GM12878 (cell line): ENCODE measurements around the gene PMPCA. TPM values are rescaled to one million over a fixed set of nuclear protein-coding genes. Genes with fewer than 3 reads are reported as not detected.

ENCODE experiments used
- ATAC-seq: fragments of 200-7000 bp; cut with Tn5 transposase; 3 replicates; pipeline ENCODE4 v1.9.1; 2020; ENCODE audit warnings: mild to moderate bottlenecking, moderate library complexity
- BruUV-seq: library from RNA; stranded (reverse); fragments of 400-500 nt; replicated peaks from 2 replicates; lab custom pipeline; 2021; lab: Mats Ljungman, UMichigan
- CTCF ChIA-PET: fragments of 300-600 bp; sonication (Branson Sonifier 250); formaldehyde crosslinking; extraction: SDS; loops from one replicate; lab custom pipeline; 2021; ENCODE audit warnings: inconsistent platforms; lab: Yijun Ruan, JAX
- POLR2A ChIA-PET: fragments of 350-600 bp; formaldehyde crosslinking; extraction: SDS; loops from one replicate; lab custom pipeline; 2021; ENCODE audit warnings: inconsistent platforms; lab: Charles Lee
- RAD21 ChIA-PET: fragments of 300-600 bp; sonication (Branson Sonifier 250); formaldehyde crosslinking; loops from one replicate; lab custom pipeline; 2023; ENCODE audit warnings: antibody characterized with exemption; ENCODE audit not compliant: unreplicated experiment; lab: Charles Lee
- SMC1A ChIA-PET: fragments of 300-600 bp; sonication (Branson Sonifier 250); formaldehyde crosslinking; loops from one replicate; lab custom pipeline; 2023; ENCODE audit not compliant: unreplicated experiment, uncharacterized antibody; lab: Charles Lee
- DNase-seq: peaks from one replicate; pipeline ENCODE4 v3.0.0-alpha.2; 2011; ENCODE audit warnings: low read depth, low spot score
- FAIRE-seq: peaks from 3 replicates; lab custom pipeline; 2011; peaks lifted over from hg19 to GRCh38; lab: Jason Lieb, UNC
- H2AFZ ChIP-seq: 2 replicates; pipeline ENCODE4 v1.6.0; 2011; ENCODE audit warnings: low read depth, low read length, control low read depth; ENCODE audit not compliant: control insufficient read depth
- H3K27ac ChIP-seq: 2 replicates; pipeline ENCODE4 v1.5.1; 2011; ENCODE audit warnings: control low read depth; ENCODE audit not compliant: control insufficient read depth, insufficient read depth
- H3K27me3 ChIP-seq, 2 experiments: replicated peaks in 1 of 2; 2 replicates each; pipeline versions ENCODE4 v1.6.0 to v1.6.1; 2011; ENCODE audit warnings: low read length in 1 of 2; ENCODE audit not compliant: control insufficient read depth in 2 of 2, insufficient read depth in 2 of 2
- H3K36me3 ChIP-seq, 2 experiments: 2 replicates each; pipeline ENCODE4 v1.5.1; 2011; ENCODE audit warnings: low read length in 1 of 2; ENCODE audit not compliant: control insufficient read depth in 2 of 2, insufficient read depth in 2 of 2
- H3K4me1 ChIP-seq: 2 replicates; pipeline ENCODE4 v1.6.1; 2011; ENCODE audit warnings: mild to moderate bottlenecking, low read length, moderate library complexity, mixed read lengths; ENCODE audit not compliant: control insufficient read depth, insufficient read depth
- H3K4me2 ChIP-seq: 2 replicates; pipeline ENCODE4 v1.6.0; 2011; ENCODE audit warnings: control low read depth; ENCODE audit not compliant: control insufficient read depth, insufficient read depth
- H3K4me3 ChIP-seq: fragments of 200-600 bp; sonication (generic); 2 replicates; pipeline ENCODE4 v1.5.1; 2016
- H3K79me2 ChIP-seq: 2 replicates; pipeline ENCODE4 v1.6.0; 2011; ENCODE audit warnings: low read length; ENCODE audit not compliant: control insufficient read depth, insufficient read depth
- H3K9ac ChIP-seq: 2 replicates; pipeline ENCODE4 v1.8.0; 2011; ENCODE audit warnings: low read length, control low read depth, mixed read lengths; ENCODE audit not compliant: control insufficient read depth, insufficient read depth
- H3K9me3 ChIP-seq: replicated peaks from 3 replicates; pipeline ENCODE4 v1.5.1; 2011; ENCODE audit warnings: mild to moderate bottlenecking, low read length; ENCODE audit not compliant: control insufficient read depth, insufficient read depth
- H4K20me1 ChIP-seq: 2 replicates; pipeline ENCODE4 v1.6.0; 2011; ENCODE audit not compliant: control insufficient read depth, insufficient read depth
- BRCA1 ChIP-seq: IDR thresholded peaks from 2 replicates; pipeline ENCODE4 v1.6.1; 2011; ENCODE audit warnings: low read depth, low read length, improper control_type of control experiment
- EED ChIP-seq: sonication (generic); IDR thresholded peaks from 2 replicates; pipeline ENCODE4 v1.6.1; 2016; ENCODE audit warnings: antibody characterized with exemption, low read depth
- MEF2A ChIP-seq: IDR thresholded peaks from 2 replicates; pipeline ENCODE4 v1.6.1; 2011; ENCODE audit warnings: low read depth, mild to moderate bottlenecking, low read length, moderate library complexity; ENCODE audit not compliant: insufficient read depth
- NBN ChIP-seq: fragments of 450-650 bp; IDR thresholded peaks from 2 replicates; pipeline ENCODE4 v1.6.1; 2016
- PKNOX1 ChIP-seq: fragments of 450-650 bp; IDR thresholded peaks from 2 replicates; pipeline ENCODE4 v1.6.1; 2016; ENCODE audit warnings: mild to moderate bottlenecking
- PRDM15 ChIP-seq: fragments of 450-650 bp; formaldehyde crosslinking; IDR thresholded peaks from 2 replicates; pipeline ENCODE4 v1.4.0; 2020; ENCODE audit warnings: mild to moderate bottlenecking, moderate library complexity
- RELA ChIP-seq: fragments of 450-650 bp; IDR thresholded peaks from 2 replicates; pipeline ENCODE4 v1.8.0; 2014; ENCODE audit warnings: borderline replicate concordance; ENCODE audit not compliant: partially characterized antibody
- RUNX3 ChIP-seq: IDR thresholded peaks from 2 replicates; pipeline ENCODE4 v1.6.1; 2012; ENCODE audit warnings: low read length, inconsistent platforms
- STAT3 ChIP-seq: IDR thresholded peaks from 2 replicates; pipeline ENCODE4 v1.6.1; 2011; ENCODE audit warnings: low read depth, low read length, improper control_type of control experiment
- SUZ12 ChIP-seq: fragments of 200-600 bp; sonication (generic); IDR thresholded peaks from one replicate; pipeline ENCODE4 v1.6.1; 2018; ENCODE audit warnings: antibody characterized with exemption, mild to moderate bottlenecking; ENCODE audit not compliant: unreplicated experiment
- TAF1 ChIP-seq: IDR thresholded peaks from 2 replicates; pipeline ENCODE4 v1.6.1; 2011; ENCODE audit warnings: mild to moderate bottlenecking, low read depth, low read length, borderline replicate concordance
- ZNF24 ChIP-seq: fragments of 450-650 bp; IDR thresholded peaks from 2 replicates; pipeline ENCODE4 v1.6.1; 2017; ENCODE audit warnings: antibody characterized with exemption, mild to moderate bottlenecking
- ZSCAN29 ChIP-seq: fragments of 450-650 bp; IDR thresholded peaks from 2 replicates; pipeline ENCODE4 v1.6.1; 2017; ENCODE audit warnings: mild to moderate bottlenecking, moderate library complexity
- WGBS: methylation state at CpG from one replicate; pipeline ENCODE4 v1.1.6; 2016; ENCODE audit warnings: low lambda C conversion rate; ENCODE audit not compliant: insufficient replicate concordance, insufficient coverage; ENCODE audit errors: missing lambda C conversion rate; 5-methylcytosine and 5-hydroxymethylcytosine counted together
- in situ Hi-C: fragments of 300-500 bp; cut with MboI; formaldehyde crosslinking; loops from 9 replicates; pipeline ENCODE4 v1.14.3; 2018; ENCODE audit warnings: mixed read lengths
- intact Hi-C: fragments of 100-400 bp; cut with micrococcal nuclease; formaldehyde crosslinking; loops from one replicate; pipeline ENCODE4 v1.14.2; 2022; ENCODE audit not compliant: unreplicated experiment
- polyA plus RNA-seq, 11 experiments: library from polyadenylated mRNA; depleted of rRNA in 4 of 11; unstranded in 6 of 11; stranded (reverse) in 5 of 11; fragments of >200 nt; fragmentation: Nextera tagmentation in 4 of 11; fragmentation: Illumina TruSeq in 1 of 11; extraction: Ambion mirVana in 4 of 11; extraction: Trizol in 1 of 11; gene quantifications; 1 replicate in 1 of 11; 2 replicates in 10 of 11; pipeline versions ENCODE4 v1.2.1 to v1.2.3, GENCODE V29; 2011 to 2016; ENCODE audit warnings: inconsistent platforms in 2 of 11, missing spikeins in 2 of 11, low read depth in 1 of 11
- total RNA-seq, 4 experiments: library from RNA; depleted of rRNA in 3 of 4; stranded (reverse); fragments of >200 nt in 3 of 4; fragmentation: Illumina TruSeq in 1 of 4; extraction: Trizol in 1 of 4; gene quantifications; 2 replicates each; pipeline versions ENCODE4 v1.2.1 to v1.2.3, GENCODE V29; 2013 to 2021
- TF ChIP-seq, protein P1 (sequence below): fragments of 150-350 bp; IDR thresholded peaks from 2 replicates; pipeline ENCODE4 v1.6.1; 2014; ENCODE audit warnings: mild to moderate bottlenecking, low read depth, low read length

Gene PMPCA
- total and polyA plus RNA-seq, 10 of the 15 experiments (the other 5 are each of a cell fraction or from before 2014, with no cell fraction given): 8.1 to 137 (median 75.7) TPM

DNA sequence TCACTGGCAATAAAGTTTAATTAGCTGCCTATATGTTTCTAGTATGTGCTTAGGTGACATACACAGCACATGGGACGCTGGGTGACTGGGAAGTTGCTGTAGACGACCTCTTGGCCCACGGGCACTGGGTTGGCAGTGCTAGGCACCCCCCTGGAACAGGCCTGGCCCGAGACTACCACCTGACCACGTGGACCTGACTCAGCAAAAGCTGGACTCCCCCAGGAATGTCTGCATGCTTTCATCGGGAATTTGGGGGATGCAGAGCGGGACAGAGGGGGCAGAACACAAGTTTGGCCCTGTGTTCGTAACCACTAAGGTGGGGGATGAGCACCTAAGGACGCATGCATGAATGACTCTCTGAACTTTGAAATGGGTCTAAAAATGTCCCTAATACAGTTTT lies 45.8 kb downstream of the PMPCA start:
- CTCF ChIA-PET: no interaction called here
- Histone ChIP-seq H3K36me3 (peaks cover 35 to 43% of the 10 kb centered on the region in 2 experiments), H2AFZ (no peak overlapping the region), H3K4me2 (no peak overlapping the region), H3K9me3 (no peaks in the 10 kb centered on the region), H4K20me1 (no peaks in the 10 kb centered on the region), H3K27me3 (no peaks in the 10 kb centered on the region), H3K4me3 (no peak overlapping the region), H3K27ac (no peak overlapping the region), H3K4me1 (no peaks in the 10 kb centered on the region), H3K9ac (no peak overlapping the region), H3K79me2 (no peaks in the 10 kb centered on the region)
- SMC1A ChIA-PET: no interaction called here
- no TSS peak for BruUV-seq
- POLR2A ChIA-PET: no interaction called here
- ATAC-seq (no peak), DNase-seq (no peak), FAIRE-seq (no peak)
- RAD21 ChIA-PET: no interaction called here
- WGBS: 77% methylated on average over 9 of the region's 9 CpGs
- intact Hi-C loops (no loop called here), in situ Hi-C loops (no loop called here)
- TF ChIP-seq, protein P1, sequence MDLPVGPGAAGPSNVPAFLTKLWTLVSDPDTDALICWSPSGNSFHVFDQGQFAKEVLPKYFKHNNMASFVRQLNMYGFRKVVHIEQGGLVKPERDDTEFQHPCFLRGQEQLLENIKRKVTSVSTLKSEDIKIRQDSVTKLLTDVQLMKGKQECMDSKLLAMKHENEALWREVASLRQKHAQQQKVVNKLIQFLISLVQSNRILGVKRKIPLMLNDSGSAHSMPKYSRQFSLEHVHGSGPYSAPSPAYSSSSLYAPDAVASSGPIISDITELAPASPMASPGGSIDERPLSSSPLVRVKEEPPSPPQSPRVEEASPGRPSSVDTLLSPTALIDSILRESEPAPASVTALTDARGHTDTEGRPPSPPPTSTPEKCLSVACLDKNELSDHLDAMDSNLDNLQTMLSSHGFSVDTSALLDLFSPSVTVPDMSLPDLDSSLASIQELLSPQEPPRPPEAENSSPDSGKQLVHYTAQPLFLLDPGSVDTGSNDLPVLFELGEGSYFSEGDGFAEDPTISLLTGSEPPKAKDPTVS: no peak
- TF ChIP-seq EED (no peak), SUZ12 (no peak), MEF2A (no peak), RUNX3 (no peak)

GRCh38 chr9:136457326-136457725 lies 46.9 kb downstream of the PMPCA start:
- H3K27me3 ChIP-seq: no peaks in the 10 kb centered on the region
- intact Hi-C loops: no loop called here
- no peaks in the 10 kb centered on the region for H4K20me1 ChIP-seq
- H3K79me2 ChIP-seq: no peaks in the 10 kb centered on the region
- FAIRE-seq (no peak), DNase-seq (no peak), ATAC-seq (no peak)
- H2AFZ ChIP-seq: no peak overlapping the region
- CTCF ChIA-PET: no interaction called here
- no peak overlapping the region for H3K27ac ChIP-seq
- peaks cover 40 to 47% of the 10 kb centered on the region in 2 experiments for H3K36me3 ChIP-seq
- WGBS: 97% methylated on average over 24 of the region's 24 CpGs
- H3K4me1 ChIP-seq: no peaks in the 10 kb centered on the region
- RAD21 ChIA-PET: no interaction called here
- H3K4me2 ChIP-seq: no peak overlapping the region
- in situ Hi-C loops: no loop called here
- no peaks in the 10 kb centered on the region for H3K9me3 ChIP-seq
- BruUV-seq: no TSS peak
- H3K4me3 ChIP-seq: no peak overlapping the region
- POLR2A ChIA-PET: interaction anchor here (0.5 to 0.7 kb wide), 2 partner anchors 11 to 27 kb away, joined by 3 to 6 read pairs; no protein-coding TSS in a partner anchor
- SMC1A ChIA-PET: no interaction called here
- H3K9ac ChIP-seq: no peak overlapping the region
- no peak for TF ChIP-seq PKNOX1
- no peak for TF ChIP-seq STAT3
- TF ChIP-seq PRDM15 (CRISPR knock-in tag): no peak
- TF ChIP-seq TAF1: no peak
- no peak for TF ChIP-seq ZSCAN29
- no peak for TF ChIP-seq BRCA1
- TF ChIP-seq ZNF24: no peak
- TF ChIP-seq RELA: no peak
- no peak for TF ChIP-seq NBN
